Activated CD4-positive, alpha-beta T cell treated with anti-CD3 and anti-CD28 coated beads for 48 hours (primary cell): ENCODE measurements around the gene MMP2.
A peak's percentile ranks its signal among the peaks of the same experiment; 100 is the strongest.

Experiments used
- DNase-seq: peaks from one replicate; pipeline ENCODE4 v3.0.0-alpha.2; 2020

MMP2 gene

DNA sequence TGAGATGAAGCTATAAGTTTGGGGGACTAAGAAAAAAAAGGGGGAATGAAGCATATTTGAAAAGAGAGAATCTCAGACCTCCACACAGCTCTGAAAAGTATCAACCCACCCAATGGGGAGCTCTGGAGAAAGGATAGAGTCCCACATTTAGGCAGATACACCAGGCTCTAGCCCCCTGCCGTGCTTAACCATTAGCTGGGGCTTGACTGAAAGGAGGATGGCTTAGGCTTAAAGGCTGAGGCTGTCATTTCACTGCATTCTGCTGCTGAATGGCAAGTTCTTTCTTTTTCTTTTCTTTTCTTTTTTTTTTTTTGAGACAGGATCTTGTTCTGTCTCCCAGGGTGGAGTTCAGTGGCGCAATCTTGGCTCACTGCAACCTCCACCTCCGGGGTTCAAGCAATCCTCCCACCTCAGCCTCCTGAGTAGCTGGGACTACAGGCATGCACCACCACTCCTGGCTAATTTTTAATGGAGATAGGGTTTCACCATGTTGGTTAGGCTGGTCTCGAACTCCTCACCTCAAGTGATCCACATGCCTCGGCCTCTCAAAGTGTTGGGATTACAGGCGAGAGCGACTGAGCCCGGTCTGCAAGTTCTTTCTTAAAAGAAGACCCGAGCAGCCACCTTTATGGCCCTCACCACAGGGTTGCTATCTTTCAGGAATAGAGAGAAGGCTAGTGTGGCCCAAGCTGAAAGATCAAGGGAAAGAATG is 9.0 kb upstream of the MMP2 start:
- no peak for DNase-seq

- DNase-seq = no peak
These were observed 8.2 kb upstream of the MMP2 start for GRCh38 chr16:55470533-55471371.

- peak; percentile 49 for DNase-seq
These were observed 7.4 kb upstream of the MMP2 start for GRCh38 chr16:55471448-55472097.

DNA sequence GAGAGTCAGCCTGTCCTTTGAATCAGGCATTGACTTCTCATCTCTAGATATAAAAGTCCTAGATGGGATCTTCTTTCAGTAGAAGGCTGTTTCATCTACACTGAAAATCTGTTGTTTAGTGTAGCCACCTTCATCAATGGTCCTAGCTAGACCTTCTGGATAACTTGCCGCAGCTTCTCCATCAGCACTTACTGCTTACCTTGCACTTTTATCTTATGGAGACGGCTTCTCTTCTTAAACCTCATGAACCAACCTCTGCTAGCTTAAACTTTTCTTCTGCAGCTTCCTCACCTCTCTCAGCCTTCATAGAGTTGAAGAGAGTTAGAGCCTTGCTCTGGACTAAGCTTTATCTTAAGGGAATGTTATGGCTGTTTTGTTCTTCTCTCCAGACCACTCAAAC is 5.4 kb upstream of the MMP2 start:
- no peak for DNase-seq

GRCh38 chr16:55474821-55475220 is 4.2 kb upstream of the MMP2 start:
- no peak for DNase-seq

GRCh38 chr16:55475919-55476318 is 3.1 kb upstream of the MMP2 start:
- no peak for DNase-seq

DNA sequence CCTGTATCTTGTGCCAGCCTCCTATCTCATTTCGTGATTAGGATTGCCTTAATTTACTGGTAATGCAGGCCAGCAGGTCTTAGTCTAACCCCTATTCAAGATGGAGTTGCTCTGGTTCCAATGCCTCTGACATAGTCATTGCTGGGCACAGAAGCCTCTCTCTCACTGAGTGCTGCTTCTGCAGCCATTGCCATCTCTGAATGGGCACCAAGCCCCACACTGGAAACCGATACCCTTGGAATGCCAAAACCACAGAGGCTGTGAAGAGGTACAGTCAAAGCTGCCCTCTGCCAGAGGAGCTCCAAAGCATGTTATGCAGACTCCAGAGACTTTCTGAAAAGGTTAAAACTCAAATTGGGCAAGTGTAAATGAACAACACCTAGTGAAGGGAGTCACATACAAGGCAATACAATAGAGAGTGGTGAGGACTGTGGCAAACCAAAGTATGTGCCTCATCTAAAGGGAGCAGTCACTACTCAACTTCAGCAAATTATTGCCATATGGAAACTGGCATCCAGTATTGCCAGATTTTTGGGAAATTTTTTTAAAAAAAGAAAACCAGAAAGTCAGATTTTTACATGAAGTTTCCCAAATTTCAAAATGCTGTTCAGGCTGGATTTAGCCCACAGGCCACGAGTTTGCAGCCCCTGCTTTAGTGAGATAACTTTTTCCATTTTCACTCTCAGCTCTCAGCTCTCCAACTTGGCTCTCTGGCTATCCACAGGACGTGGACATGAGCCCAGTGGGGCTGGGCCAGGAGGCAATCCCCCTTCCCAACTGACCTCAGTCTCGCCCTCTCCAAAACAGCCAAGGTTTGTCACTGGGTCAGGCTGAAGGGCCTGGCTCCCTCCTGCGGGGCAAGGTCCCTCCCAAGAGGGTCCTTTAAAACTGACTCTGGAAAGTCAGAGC is 2.1 kb upstream of the MMP2 start:
- DNase-seq = no peak

GRCh38 chr16:55477736-55478135 is 1.3 kb upstream of the MMP2 start:
- no peak for DNase-seq

DNA sequence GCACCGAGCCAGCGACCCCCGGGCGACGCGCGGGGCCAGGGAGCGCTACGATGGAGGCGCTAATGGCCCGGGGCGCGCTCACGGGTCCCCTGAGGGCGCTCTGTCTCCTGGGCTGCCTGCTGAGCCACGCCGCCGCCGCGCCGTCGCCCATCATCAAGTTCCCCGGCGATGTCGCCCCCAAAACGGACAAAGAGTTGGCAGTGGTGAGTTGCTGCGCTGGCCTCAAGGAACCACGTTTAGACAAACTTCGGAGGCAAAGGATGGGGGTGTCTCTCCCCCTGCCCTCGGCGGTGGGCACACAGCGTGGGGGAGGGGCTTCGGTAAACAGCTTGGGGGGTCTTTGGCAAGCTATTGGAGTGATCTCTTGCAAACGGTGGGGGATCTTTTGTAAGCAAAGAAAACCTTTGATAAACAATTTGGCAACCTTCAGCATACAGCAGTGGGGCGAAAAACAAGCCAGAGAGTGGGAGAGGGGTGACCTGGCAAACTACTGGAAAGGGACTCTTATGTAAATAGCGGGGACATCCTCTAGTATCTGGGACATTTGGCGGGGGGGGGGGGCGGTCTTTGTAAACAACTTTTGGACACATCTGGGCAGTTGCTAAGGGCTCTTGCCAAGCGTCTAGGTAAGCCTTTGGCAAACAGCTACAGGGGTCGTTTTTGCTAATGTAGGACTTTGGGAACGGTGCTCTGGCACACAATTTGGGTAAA is 587 bp downstream of the MMP2 start:
- no peak for DNase-seq

- no peak for DNase-seq
These were observed 1.2 kb downstream of the MMP2 start for GRCh38 chr16:55480228-55480655.

GRCh38 chr16:55481023-55481422 is 2.0 kb downstream of the MMP2 start:
- DNase-seq = no peak

- DNase-seq = no peak
These were observed 3.1 kb downstream of the MMP2 start for GRCh38 chr16:55482056-55482455.

DNA sequence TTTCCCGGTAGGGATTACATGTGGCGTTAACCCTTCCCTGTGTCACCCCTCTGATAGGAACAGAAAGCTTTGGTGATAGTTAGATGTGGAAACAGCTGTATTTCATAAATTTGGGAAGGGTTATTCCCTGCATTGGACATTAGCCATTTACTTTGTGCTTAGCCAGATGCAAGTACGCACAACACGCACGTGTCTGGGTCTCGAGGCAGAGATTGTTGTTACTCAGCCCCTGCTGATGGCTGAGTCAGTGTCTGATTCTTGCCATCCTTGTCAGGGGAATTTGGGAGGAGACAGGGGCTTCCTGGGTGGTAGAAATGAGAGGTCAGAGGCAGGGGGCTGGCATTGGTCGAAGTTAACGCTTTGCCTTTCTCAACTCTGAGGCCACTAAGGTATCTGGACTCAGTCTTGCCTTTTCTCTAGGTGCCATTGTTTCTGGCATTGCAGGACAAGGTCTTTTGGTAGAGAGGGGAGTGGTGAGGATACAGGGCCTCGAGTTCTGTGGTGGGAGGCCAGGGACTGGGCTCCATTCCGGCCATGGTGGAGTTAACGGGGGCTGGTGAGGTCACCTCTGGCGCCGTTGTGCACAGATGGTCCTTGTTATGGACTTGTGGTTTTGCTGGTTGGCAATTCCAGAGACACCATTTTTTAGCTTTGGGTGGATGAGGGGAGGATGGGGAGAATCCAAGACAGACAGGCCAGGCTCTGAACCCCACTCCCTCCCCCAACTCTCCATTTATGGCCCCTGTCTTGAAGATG is 8.2 kb downstream of the MMP2 start:
- no peak for DNase-seq

DNA sequence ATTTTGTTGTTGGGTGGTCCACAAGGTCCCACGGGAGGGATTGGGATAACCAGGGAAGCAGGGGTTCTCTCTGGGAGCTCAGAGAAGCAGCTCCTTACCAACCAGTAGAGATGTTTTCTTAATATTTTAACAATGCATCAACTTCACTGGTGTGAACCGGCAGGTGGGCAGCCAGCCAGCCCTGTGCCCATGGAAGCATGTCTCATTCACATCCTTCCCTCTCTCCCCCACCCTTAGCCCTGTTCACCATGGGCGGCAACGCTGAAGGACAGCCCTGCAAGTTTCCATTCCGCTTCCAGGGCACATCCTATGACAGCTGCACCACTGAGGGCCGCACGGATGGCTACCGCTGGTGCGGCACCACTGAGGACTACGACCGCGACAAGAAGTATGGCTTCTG is 9.3 kb downstream of the MMP2 start:
- DNase-seq = no peak

- no peak for DNase-seq
These were observed 10.3 kb downstream of the MMP2 start for GRCh38 chr16:55489119-55489955.

- no peak for DNase-seq
These were observed 10.9 kb downstream of the MMP2 start for GRCh38 chr16:55489956-55490265.

- no peak for DNase-seq
These were observed 11.3 kb downstream of the MMP2 start for GRCh38 chr16:55490301-55490700.

DNA sequence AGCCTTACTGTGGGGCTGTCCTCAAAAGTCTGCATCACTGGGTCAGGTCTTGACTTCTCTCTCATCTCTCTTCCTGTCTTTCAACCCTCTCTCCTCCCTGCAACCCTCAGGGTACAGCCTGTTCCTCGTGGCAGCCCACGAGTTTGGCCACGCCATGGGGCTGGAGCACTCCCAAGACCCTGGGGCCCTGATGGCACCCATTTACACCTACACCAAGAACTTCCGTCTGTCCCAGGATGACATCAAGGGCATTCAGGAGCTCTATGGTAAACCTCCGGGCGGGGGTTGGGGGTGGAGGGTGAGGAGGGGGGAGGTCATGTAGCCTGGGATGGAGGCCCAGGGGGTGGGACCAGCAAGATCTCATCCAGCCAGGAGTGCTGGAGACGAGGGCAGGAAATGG is 12.7 kb downstream of the MMP2 start:
- no peak for DNase-seq

DNA sequence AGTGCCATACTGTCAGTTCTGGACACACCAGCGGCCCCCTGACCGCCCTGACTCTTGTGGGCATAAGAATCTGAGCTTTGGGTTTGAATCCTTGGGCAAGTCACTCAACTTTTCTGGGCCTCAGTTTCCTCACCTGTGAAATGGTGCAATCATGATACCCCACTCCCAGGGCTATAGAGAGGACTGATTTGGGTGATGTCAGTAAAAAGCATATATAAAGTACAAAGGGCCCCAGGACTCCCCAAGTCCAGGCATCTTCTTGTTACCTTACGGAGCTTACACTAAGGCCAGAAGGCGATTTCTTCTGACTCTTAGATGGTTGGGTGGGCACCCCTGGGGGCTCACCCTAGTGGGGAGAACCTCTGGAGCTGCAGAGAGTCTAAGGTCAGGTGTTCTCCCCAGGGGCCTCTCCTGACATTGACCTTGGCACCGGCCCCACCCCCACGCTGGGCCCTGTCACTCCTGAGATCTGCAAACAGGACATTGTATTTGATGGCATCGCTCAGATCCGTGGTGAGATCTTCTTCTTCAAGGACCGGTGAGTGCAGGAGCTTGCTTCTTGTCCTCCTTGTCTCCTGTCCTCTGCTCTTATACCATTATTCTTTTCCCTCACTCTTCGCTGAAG is 13.9 kb downstream of the MMP2 start:
- no peak for DNase-seq

DNA sequence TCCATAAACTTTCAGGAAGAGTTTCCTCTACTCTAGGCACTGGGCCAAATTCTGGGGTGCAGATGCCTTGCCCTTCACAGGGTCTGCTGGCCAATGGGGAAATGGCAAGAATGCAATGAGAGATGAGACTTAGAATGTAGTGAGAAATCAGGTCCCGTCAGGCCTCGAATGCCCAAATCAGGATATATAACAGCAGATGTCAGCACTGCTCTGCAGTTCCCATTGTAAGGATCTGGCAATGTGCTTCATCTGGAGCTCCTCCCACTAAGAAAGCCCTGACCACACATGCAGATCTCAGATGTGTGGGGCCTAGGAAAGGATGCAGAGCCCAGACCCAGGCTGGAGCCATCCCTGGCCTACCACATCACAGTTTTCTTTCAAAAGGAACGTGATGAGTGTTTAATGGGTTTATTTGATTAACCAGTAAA is 16.0 kb downstream of the MMP2 start:
- DNase-seq = no peak
